PFSK-1 (cell line): Measurements from ENCODE around the gene PI4KA.

ENCODE experiments used
- FOXP2 ChIP-seq: optimal IDR thresholded peaks from 2 replicates; pipeline ENCODE3; 2011; ENCODE audit warnings: borderline replicate concordance, control low read depth, inconsistent platforms; ENCODE audit not compliant: insufficient read depth; ENCODE audit errors: extremely low read length, extremely low read depth
- POLR2AphosphoS5 ChIP-seq: IDR thresholded peaks from 2 replicates; pipeline ENCODE4 v1.6.1; 2012; ENCODE audit warnings: low read depth, mild to moderate bottlenecking, control low read depth, low read length, moderate library complexity
- REST ChIP-seq, 2 experiments: IDR thresholded peaks; 2 replicates each; pipeline versions ENCODE4 v1.6.1 to v1.8.0; 2011 to 2012; ENCODE audit warnings: low read depth in 2 of 2, low read length in 2 of 2, control low read depth in 1 of 2, inconsistent platforms in 1 of 2, mild to moderate bottlenecking in 1 of 2, moderate library complexity in 1 of 2; ENCODE audit not compliant: insufficient read depth in 1 of 2
- SIN3A ChIP-seq: IDR thresholded peaks from 2 replicates; pipeline ENCODE4 v1.6.1; 2012; ENCODE audit warnings: mild to moderate bottlenecking, low read length, moderate library complexity, borderline replicate concordance; ENCODE audit not compliant: insufficient read depth
- TAF1 ChIP-seq: IDR thresholded peaks from 2 replicates; pipeline ENCODE4 v1.6.1; 2012; ENCODE audit warnings: low read length, control low read depth, borderline replicate concordance; ENCODE audit not compliant: insufficient read depth

GRCh38 chr22:20764471-20764720 is 94.2 kb downstream of the PI4KA start:
- no peak for TF ChIP-seq POLR2AphosphoS5
- no peak for TF ChIP-seq REST (IDR thresholded peaks at IDR 0.05; ENCODE audit: insufficient read depth in 1 of 2, low read depth in 2 of 2, low read length in 2 of 2)
- no peak for TF ChIP-seq TAF1
- TF ChIP-seq SIN3A: no peak
- TF ChIP-seq FOXP2: no peak
